Lower leg skin (tissue), 4 donors: ENCODE data around the gene CLK2. TPM values are rescaled to one million over a fixed set of nuclear protein-coding genes. Genes with fewer than 3 reads are reported as not detected.

Experiments
- DNase-seq, 2 donors: peaks; one replicate each; pipeline ENCODE4 v3.0.0-alpha.2; 2019; ENCODE audit warnings: low spot score in 2 of 2
- H3K4me3 ChIP-seq: fragments of 200-600 bp; sonication (generic); 2 replicates; pipeline ENCODE4 v1.5.1; 2017; ENCODE audit warnings: mild to moderate bottlenecking, low read depth; ENCODE audit not compliant: poor library complexity, severe bottlenecking
- POLR2A ChIP-seq, 2 donors: fragments of 450-650 bp; IDR thresholded peaks; one replicate each; pipeline ENCODE4 v1.6.1; 2016 to 2017; ENCODE audit warnings: antibody characterized with exemption in 2 of 2, mild to moderate bottlenecking in 1 of 2, moderate library complexity in 1 of 2
- WGBS, 2 donors: methylation state at CpG; one replicate each; pipeline ENCODE4 v1.1.5; 2018; 5-methylcytosine and 5-hydroxymethylcytosine counted together
- intact Hi-C: fragments of 100-400 bp; cut with DNase I; formaldehyde crosslinking; loops from one replicate; pipeline ENCODE4 v1.15.0; 2023; ENCODE audit warnings: low total_unique reads
- total RNA-seq, 4 donors: library from RNA; depleted of rRNA; stranded (reverse); fragments of >200 nt; gene quantifications; one replicate each; pipeline ENCODE4 v1.1.0, GENCODE V29; 2016
- TF ChIP-seq, protein P1 (sequence below), 3 donors: fragments of 450-650 bp; IDR thresholded peaks; one replicate each; pipeline ENCODE4 v1.5.1; 2016; ENCODE audit warnings: antibody characterized with exemption in 3 of 3, mild to moderate bottlenecking in 3 of 3, moderate library complexity in 2 of 3

CLK2 gene
- total RNA-seq, 4 donors from 2014 or later, result 24.6 to 55.8 (median 38.0) TPM

DNA sequence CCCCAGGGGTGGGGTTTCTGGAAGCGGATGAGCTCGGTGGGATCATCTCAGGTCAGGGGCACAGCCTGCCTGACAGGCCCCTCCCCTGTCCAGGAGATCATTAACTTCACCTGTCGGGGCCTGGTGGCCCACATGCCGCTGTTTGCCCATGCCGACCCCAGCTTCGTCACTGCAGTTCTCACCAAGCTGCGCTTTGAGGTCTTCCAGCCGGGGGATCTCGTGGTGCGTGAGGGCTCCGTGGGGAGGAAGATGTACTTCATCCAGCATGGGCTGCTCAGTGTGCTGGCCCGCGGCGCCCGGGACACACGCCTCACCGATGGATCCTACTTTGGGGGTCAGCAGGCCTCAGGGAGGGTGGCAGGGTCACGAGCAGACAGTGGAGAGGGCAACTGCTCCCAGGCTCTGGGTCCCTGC, 12.3 kb upstream of the CLK2 start:
- TF ChIP-seq, protein P1, sequence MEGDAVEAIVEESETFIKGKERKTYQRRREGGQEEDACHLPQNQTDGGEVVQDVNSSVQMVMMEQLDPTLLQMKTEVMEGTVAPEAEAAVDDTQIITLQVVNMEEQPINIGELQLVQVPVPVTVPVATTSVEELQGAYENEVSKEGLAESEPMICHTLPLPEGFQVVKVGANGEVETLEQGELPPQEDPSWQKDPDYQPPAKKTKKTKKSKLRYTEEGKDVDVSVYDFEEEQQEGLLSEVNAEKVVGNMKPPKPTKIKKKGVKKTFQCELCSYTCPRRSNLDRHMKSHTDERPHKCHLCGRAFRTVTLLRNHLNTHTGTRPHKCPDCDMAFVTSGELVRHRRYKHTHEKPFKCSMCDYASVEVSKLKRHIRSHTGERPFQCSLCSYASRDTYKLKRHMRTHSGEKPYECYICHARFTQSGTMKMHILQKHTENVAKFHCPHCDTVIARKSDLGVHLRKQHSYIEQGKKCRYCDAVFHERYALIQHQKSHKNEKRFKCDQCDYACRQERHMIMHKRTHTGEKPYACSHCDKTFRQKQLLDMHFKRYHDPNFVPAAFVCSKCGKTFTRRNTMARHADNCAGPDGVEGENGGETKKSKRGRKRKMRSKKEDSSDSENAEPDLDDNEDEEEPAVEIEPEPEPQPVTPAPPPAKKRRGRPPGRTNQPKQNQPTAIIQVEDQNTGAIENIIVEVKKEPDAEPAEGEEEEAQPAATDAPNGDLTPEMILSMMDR (IDR thresholded peaks at IDR 0.05), result no peak
- WGBS, 2 donors, result 86 to 90% methylated on average over 14 to 18 of the region's 18 CpGs
- intact Hi-C loops, result no loop called here
- no peak for DNase-seq
- H3K4me3 ChIP-seq, result no peak overlapping the region

DNA sequence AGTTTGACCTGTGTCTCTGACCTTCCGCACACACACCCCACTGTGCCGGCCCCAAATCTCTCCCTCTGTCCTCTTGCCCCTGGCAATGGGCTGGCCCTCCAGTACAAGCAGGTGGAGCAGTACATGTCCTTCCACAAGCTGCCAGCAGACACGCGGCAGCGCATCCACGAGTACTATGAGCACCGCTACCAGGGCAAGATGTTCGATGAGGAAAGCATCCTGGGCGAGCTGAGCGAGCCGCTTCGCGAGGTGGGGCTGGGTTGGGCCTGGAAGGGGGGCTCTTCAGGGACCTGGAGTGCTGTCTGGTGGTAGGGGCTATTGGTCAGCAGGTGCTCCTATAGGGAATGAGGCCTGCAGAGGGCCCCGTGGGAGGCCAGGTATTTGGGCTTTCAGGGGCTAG, 11.8 kb upstream of the CLK2 start:
- H3K4me3 ChIP-seq, result no peak overlapping the region
- no peak for DNase-seq
- intact Hi-C loops, result no loop called here
- WGBS, 2 donors, result 89 to 90% methylated on average over 14 of the region's 14 CpGs
- TF ChIP-seq, protein P1 (IDR thresholded peaks at IDR 0.05), result no peak
- TF ChIP-seq POLR2A (IDR thresholded peaks at IDR 0.05), result no peak

DNA sequence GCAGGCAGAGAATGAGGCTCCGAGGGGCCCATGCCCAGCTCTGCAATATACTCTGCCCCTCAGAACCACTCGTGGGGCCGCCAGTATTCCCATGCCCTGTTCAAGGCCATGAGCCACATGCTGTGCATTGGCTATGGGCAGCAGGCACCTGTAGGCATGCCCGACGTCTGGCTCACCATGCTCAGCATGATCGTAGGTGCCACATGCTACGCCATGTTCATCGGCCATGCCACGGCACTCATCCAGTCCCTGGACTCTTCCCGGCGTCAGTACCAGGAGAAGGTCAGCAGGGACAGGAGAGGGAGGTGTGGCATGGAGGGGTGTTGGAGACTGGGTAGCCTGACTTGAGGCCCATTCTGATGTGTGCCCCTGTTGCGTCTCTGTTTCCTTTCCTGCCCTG, 11.2 kb upstream of the CLK2 start:
- WGBS, 2 donors, result 94 to 97% methylated on average over 12 of the region's 12 CpGs
- TF ChIP-seq, protein P1 (IDR thresholded peaks at IDR 0.05), result no peak
- TF ChIP-seq POLR2A (IDR thresholded peaks at IDR 0.05), result no peak
- no peak overlapping the region for H3K4me3 ChIP-seq
- DNase-seq, result no peak
- intact Hi-C loops, result no loop called here

DNA sequence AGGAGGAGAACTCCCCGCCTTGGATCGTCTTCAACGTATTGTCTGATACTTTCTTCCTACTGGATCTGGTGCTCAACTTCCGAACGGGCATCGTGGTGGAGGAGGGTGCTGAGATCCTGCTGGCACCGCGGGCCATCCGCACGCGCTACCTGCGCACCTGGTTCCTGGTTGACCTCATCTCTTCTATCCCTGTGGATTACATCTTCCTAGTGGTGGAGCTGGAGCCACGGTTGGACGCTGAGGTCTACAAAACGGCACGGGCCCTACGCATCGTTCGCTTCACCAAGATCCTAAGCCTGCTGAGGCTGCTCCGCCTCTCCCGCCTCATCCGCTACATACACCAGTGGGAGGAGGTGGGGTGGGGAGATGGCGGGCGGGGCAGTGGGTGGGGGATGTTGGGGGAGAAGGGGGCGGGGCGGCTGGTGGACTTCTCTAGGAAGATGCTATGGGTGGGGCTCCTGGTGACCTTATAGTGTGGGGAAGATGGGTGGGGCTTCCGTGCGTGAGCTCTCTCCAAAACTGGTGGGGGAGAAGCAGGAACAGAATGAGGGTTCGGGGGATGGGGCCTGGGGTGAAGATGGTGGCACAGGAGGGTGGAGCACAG, 9.3 kb upstream of the CLK2 start:
- DNase-seq, result no peak
- TF ChIP-seq POLR2A (IDR thresholded peaks at IDR 0.05), result no peak
- TF ChIP-seq, protein P1 (IDR thresholded peaks at IDR 0.05), result no peak
- 92 to 94% methylated on average over 29 of the region's 29 CpGs for WGBS, 2 donors
- no peak overlapping the region for H3K4me3 ChIP-seq
- intact Hi-C loops, result no loop called here

DNA sequence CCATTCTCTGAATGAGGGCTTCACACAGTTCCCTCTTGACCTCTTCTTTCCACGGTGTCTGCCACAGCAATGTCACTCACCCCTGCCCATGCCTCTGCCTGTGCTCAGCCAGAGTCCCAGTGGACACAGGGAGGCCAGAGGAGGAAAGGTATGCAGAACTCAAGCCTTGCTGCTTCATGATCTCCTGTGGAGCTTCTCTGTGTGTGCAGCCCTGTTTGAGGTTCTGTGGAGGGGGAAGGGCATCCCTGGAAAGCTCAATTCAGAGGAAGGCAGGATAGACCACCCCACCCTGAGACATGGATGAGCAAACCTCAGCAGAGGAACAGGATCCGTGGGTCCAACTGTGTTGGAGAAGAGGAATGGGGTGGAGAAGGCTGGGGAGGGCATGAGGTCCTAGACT, 6.0 kb upstream of the CLK2 start:
- TF ChIP-seq POLR2A (IDR thresholded peaks at IDR 0.05), result no peak
- TF ChIP-seq, protein P1 (IDR thresholded peaks at IDR 0.05), result no peak
- WGBS, 2 donors, result 77 to 86% methylated on average over 2 of the region's 2 CpGs
- intact Hi-C loops, result loop anchor here (5.0 kb wide), 1 partner anchor 43 kb away; the partner anchor contains the start of gene RUSC1

DNA sequence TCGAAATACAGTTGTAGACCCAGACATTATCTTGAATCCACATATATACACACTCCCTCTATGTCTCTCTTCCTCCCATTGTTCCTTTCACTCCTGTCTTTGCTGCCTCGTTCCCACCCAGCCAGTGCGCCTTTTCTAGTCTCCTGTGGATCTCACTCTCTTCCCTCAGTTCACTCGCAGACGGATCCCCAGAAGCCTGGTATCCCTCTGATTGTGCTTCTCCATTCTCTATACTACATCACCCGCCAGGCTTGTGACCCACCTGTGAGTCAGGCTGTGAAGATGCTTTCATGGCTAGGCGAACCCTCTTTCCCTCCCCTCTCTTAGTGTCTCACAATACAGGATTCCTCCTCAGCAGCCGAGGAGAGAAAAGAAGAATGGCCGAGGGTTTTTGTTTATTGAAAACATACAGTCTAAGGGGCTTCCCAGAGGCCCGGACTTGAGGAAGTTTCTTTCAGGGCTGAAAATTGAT, 5.4 kb upstream of the CLK2 start:
- DNase-seq, result no peak
- WGBS, 2 donors, result 59 to 67% methylated on average over 10 of the region's 10 CpGs
- no peak for TF ChIP-seq POLR2A (IDR thresholded peaks at IDR 0.05)
- TF ChIP-seq, protein P1 (IDR thresholded peaks at IDR 0.05), result no peak
- no peak overlapping the region for H3K4me3 ChIP-seq
- intact Hi-C loops, result loop anchor here (5.0 kb wide), 1 partner anchor 44 kb away; the partner anchor contains the start of gene RUSC1

More for the DNA sequence above, 6.0 kb upstream of the CLK2 start:
- no peak overlapping the region for H3K4me3 ChIP-seq
- DNase-seq, result no peak
